GM18507 (cell line): Measurements from ENCODE around the gene BUB3.
A peak's percentile ranks its signal among the peaks of the same experiment; 100 is the strongest.
"Not testable (repeated sequence)": the region's sequence is repeated elsewhere in the genome, so short reads cannot be mapped to it uniquely, and the experiment has no call there.

ENCODE experiments used
- DNase-seq: peaks from one replicate; pipeline ENCODE4 v3.0.0; 2011; ENCODE audit warnings: low read depth; ENCODE audit not compliant: insufficient read length; ENCODE audit errors: extremely low spot score
- FAIRE-seq: peaks from 2 replicates; lab custom pipeline; 2011; peaks lifted over from hg19 to GRCh38; lab: Jason Lieb, UNC

The BUB3 gene

GRCh38 chr10:123150986-123151736, 3.0 kb upstream of the BUB3 start:
- no peak for FAIRE-seq
- DNase-seq: no peak

- FAIRE-seq: no peak
- DNase-seq: no peak
Observed at GRCh38 chr10:123151737-123152135, 2.5 kb upstream of the BUB3 start.

DNA sequence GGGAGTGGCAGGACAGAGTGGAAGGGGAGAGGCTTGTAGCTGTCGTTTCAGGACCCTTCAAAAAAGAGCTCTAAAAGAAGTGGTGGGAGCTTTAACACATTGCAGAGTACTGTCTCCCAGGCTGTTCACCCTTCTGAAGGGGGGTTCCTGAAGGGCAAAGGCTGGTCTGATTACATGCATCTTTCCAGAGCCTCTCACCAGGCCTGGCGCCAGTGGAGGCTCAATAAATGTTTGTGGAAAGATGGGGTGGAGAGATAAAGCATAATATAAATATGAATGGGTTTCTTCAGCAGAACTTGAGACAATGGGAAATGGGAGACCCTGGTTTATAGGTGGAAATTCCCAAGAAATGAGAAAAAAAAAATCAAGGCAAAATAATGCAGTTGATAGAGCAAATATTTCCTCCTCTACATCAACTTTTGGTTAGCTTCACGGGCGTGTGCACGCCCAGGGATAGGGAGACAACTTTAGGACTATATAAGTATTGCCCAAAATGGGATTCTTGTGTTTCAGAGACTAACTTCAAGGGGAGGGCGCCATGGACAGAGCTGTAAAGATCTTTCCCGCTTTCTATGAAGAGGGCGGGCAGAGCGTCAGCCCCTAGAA, 613 bp upstream of the BUB3 start:
- FAIRE-seq: no peak
- no peak for DNase-seq

DNA sequence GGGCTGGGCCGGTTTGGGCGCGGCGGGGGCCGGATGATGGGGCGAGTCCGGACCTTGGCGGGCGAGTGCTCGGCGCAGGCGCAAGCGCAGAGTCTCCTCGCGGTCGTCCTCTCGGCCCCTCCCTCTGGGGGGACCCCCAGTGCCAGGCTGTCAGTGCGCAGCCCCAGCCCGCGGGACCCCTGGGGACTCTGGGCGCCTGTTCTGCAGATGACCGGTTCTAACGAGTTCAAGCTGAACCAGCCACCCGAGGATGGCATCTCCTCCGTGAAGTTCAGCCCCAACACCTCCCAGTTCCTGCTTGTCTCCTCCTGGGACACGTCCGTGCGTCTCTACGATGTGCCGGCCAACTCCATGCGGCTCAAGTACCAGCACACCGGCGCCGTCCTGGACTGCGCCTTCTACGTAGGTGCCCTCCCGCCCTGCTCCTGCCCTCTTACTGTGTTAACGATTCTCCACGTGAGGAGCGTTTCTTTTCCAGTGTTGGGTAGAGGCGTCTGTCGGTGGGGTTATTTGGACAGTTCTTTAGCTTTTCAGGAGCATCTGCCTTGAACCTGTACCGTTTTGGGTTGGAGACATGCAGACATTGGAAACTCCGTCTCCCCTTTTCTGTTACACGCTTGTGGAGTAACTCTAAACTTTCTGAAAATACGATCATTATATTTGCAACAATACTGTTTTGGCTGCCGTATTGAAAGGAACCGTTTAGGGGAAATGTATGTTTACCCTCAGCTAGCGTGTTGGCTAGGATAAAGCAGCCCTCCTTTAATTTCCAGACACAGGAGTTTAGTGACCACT, 706 bp downstream of the BUB3 start:
- FAIRE-seq (peak; percentile 75), DNase-seq (peak; percentile 64)

GRCh38 chr10:123156078-123156477, 1.9 kb downstream of the BUB3 start:
- no peak for FAIRE-seq

GRCh38 chr10:123157210-123157609, 3.0 kb downstream of the BUB3 start:
- FAIRE-seq: no peak

More at GRCh38 chr10:123156078-123156477, 1.9 kb downstream of the BUB3 start:
- no peak for DNase-seq

DNA sequence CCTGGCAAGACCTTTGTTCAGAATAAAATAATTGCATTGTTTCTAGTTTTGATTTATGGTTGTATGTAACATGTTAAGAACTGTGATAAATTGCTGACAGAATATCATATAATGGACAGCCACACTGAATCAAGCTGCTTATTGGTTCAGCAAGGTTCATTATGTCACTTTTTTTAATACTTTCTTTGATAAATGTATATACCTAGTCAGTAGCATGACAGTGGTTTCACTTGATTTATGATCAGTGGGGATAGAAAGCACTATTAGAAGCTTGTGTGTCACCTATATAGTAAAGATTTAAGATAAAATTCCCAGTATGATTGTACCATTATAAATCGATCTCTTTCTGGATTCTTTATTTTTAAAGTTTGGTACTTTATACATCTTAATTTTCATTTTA, 4.5 kb downstream of the BUB3 start:
- FAIRE-seq (peak; percentile 12), DNase-seq (no peak)

More at GRCh38 chr10:123157210-123157609, 3.0 kb downstream of the BUB3 start:
- DNase-seq: no peak

- DNase-seq: no peak
- peak; percentile 59 for FAIRE-seq
Observed at GRCh38 chr10:123160311-123160980, 6.2 kb downstream of the BUB3 start.

DNA sequence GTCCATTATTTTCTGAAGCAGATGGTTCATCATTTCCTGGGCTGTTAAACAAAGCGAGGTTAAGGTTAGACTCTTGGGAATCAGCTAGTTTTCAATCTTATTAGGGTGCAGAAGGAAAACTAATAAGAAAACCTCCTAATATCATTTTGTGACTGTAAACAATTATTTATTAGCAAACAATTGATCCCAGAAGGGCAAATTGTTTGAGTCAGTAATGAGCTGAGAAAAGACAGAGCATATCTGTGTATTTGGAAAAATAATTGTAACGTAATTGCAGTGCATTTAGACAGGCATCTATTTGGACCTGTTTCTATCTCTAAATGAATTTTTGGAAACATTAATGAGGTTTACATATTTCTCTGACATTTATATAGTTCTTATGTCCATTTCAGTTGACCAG, 10.1 kb downstream of the BUB3 start:
- no peak for DNase-seq
- no peak for FAIRE-seq

GRCh38 chr10:123165445-123166072, 11.4 kb downstream of the BUB3 start:
- FAIRE-seq: no peak

GRCh38 chr10:123166618-123167017, 12.4 kb downstream of the BUB3 start:
- no peak for DNase-seq
- no peak for FAIRE-seq

More at GRCh38 chr10:123165445-123166072, 11.4 kb downstream of the BUB3 start:
- no peak for DNase-seq

DNA sequence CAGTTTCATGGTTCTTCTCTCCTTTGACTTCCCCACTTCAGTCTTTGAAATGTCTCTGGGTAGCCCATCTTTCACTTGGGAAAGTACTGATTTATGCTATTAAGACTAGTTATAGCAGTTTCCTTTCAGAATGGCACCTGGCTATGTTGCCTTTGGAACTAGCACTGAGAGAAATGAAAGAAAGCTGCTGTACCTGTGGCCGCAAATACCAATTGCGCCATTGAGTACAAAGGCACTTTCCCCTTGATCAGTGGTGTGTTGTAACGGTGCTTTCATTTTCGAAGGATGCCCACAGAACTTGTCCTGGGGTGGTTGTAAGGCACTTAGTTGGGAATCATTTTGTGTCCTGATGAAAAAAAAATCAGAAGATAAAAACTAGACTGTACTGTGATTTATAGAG, 16.8 kb downstream of the BUB3 start:
- DNase-seq: no peak
- no peak for FAIRE-seq

DNA sequence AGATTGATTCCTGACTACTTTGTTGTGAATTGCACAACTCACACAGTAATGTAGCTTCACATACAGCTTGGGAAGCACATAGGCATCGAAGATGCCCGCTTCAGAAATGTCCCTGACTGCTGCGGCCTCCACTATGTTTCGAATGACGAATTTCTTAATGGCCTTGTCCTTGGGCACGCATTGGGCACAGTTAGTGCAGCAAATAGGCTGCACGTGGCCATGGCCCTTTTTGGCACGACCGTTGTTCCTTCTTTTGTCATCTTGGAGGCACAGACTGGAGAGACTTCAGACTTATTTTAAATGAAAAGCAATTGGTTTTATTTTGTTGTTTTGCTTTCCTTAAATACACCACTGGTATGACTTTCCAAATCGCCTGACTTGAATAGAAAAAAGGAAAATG, 17.4 kb downstream of the BUB3 start:
- FAIRE-seq, DNase-seq: not testable (repeated sequence)

DNA sequence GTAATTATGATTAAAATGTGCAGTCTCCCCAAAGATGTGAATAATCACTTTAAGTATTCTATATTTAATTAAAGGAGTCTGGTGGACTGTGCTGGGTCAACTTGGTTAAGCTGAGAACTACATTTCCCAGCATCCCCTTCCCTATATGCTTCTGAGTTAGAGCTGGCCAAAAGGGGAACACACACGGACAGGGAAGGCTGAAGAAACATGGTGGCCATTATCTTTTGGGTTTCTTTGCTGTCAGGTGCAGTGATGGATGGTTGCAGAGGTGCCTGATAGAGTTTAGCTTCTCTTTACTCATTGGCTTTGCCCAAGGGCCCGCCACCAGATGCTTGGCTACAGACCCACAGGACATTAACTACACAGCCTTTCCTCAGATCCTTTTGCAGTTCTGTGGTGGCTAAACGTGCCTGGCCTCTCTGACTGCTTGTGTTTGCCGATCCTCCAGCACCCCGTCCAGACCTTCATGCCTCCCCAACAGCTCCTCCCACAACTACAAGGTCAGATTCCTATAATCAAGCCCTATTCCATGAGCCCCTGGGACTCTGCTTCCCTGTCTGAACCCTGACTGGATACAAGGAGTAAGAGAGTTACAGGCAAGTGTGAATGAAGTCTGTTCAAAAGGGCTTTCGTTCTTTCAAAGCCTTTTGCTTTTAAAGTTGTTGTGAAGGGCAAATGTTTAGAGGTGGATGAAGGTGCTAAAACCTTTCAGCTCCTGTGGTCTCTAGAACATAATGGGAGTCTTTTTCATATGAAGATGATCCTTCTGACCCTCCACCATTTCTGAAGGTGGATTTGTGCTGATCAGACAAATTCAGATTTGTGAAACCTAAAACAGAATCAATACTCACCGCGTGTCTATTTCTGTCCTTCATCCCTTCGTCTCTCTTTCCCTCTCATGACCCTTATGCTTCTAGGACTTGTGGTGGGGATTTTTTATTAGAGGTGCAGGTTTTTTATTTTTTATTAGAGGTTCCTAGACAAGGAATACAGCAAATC, 21.5 kb downstream of the BUB3 start:
- FAIRE-seq (no peak), DNase-seq (no peak)

- not testable (repeated sequence) for DNase-seq, FAIRE-seq
Observed at GRCh38 chr10:123178390-123178789, 24.2 kb downstream of the BUB3 start.

- no peak for DNase-seq
- no peak for FAIRE-seq
Observed at GRCh38 chr10:123180101-123181090, 26.2 kb downstream of the BUB3 start.

DNA sequence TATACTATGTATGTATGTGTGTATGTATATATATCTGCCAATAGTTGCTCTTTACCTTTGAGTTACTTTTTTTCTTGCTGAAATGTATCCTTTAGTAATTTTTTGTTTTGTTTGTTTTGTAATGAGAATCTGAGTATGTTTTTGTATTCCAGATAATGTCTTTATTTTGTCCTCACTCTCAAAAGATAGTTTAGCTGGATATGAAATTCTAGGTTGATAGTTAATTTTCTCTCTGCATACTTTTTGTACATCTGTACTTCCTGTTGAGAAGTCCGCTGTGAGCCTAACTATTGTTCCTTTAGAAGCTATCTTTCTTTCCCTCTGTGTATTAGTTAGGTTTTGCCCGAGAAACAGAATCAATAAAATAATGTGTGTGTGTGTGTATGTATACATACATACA, 29.5 kb downstream of the BUB3 start:
- no peak for FAIRE-seq

More for the DNA sequence above, 29.5 kb downstream of the BUB3 start:
- DNase-seq: no peak
